ENCODE results near the gene ANXA1.
"Not testable (repeated sequence)": the region's sequence is repeated elsewhere in the genome, so short reads cannot be mapped to it uniquely, and the experiment has no call there.

The ANXA1 gene

GRCh38 chr9:73167614-73168013, 15.9 kb downstream of the ANXA1 start:
- DNase-seq, result no peak

- DNase-seq, result no peak
Observed at GRCh38 chr9:73168298-73168934, 16.8 kb downstream of the ANXA1 start.

GRCh38 chr9:73170185-73170957, 18.7 kb downstream of the ANXA1 start:
- DNase-seq, result no peak

- no peak for DNase-seq
Observed at GRCh38 chr9:73172901-73173215, 21.2 kb downstream of the ANXA1 start.

GRCh38 chr9:73173557-73174329, 22.1 kb downstream of the ANXA1 start:
- no peak for DNase-seq

- no peak for DNase-seq
Observed at GRCh38 chr9:73174330-73174980, 22.8 kb downstream of the ANXA1 start.

GRCh38 chr9:73176450-73176875, 24.8 kb downstream of the ANXA1 start:
- no peak for DNase-seq

- no peak for DNase-seq
Observed at GRCh38 chr9:73178044-73178443, 26.4 kb downstream of the ANXA1 start.

GRCh38 chr9:73179589-73179988, 27.9 kb downstream of the ANXA1 start:
- no peak for DNase-seq

- no peak for DNase-seq
Observed at GRCh38 chr9:73180403-73180802, 28.7 kb downstream of the ANXA1 start.

GRCh38 chr9:73182928-73183327, 31.3 kb downstream of the ANXA1 start:
- DNase-seq, result no peak

GRCh38 chr9:73183428-73183827, 31.8 kb downstream of the ANXA1 start:
- no peak for DNase-seq

- DNase-seq, result no peak
Observed at GRCh38 chr9:73183917-73184861, 32.5 kb downstream of the ANXA1 start.

- DNase-seq, result not testable (repeated sequence)
Observed at GRCh38 chr9:73191109-73191508, 39.4 kb downstream of the ANXA1 start.

GRCh38 chr9:73194284-73194683, 42.6 kb downstream of the ANXA1 start:
- DNase-seq, result no peak

- DNase-seq, result no peak
Observed at GRCh38 chr9:73199448-73199847, 47.8 kb downstream of the ANXA1 start.

- DNase-seq, result peak in 1 of 56 donors; percentile 20
Observed at GRCh38 chr9:73199886-73200285, 48.2 kb downstream of the ANXA1 start.

- no peak for DNase-seq
Observed at GRCh38 chr9:73200694-73201452, 49.2 kb downstream of the ANXA1 start.

GRCh38 chr9:73202980-73203379, 51.3 kb downstream of the ANXA1 start:
- no peak for DNase-seq

- no peak for DNase-seq
Observed at GRCh38 chr9:73204936-73205335, 53.3 kb downstream of the ANXA1 start.

Measured in amygdala (tissue), 56 donors.